ENCODE results near the gene UMAD1. TPM values are rescaled to one million over a fixed set of nuclear protein-coding genes. Genes with fewer than 3 reads are reported as not detected.

UMAD1 gene
- total and polyA plus RNA-seq, 2 of the 4 experiments (the other 2 are of a cell fraction), result 5.2 to 8.4 TPM

DNA sequence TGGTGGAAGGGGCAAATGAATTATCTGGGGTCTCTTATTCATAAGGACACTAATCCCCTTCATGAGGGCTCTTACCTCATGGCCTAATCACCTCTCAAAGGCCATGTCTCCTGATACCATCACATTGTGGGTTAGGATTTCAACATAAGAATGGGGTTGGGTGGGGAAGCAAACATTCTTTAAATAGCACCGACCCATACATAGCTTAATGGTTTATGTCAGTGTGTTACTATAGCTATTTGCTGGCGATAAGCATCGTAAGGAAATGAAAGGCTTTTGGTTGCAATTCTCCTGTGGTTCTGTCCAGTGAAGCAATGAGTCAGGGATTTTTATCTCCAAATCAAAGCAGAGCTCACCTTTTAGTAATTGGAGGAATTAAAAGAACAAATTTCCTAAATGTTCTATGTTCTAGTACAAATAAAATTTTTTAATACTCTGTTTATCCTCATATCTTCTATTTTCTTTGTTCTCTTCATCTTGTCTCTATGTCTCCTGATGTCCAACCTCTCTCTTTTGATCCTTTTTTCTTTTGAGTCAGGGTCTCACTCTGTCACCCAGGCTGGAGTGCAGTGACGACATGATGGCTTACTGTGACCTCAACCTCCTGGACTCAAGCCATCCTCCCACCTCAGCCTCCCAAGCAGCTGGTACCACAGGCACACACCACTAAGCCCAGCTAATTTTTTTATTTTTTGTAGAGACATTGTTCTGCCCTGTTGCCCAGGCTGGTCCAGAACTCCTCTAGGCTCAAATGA lies 271.0 kb downstream of the UMAD1 start:
- no CpG with 5 or more reads among the region's 4 CpGs for WGBS, 2 experiments (ENCODE audit: extremely low coverage in 2 of 2, insufficient read length in 1 of 2)
- Histone ChIP-seq H3K14ac (replicated peaks; ENCODE audit: low read depth, low read length) (no peak overlapping the region), H3K23ac (ENCODE audit: low read depth, low read length) (no peak overlapping the region), H3K56ac (ENCODE audit: extremely low read depth, insufficient read depth, low read length) (no peak overlapping the region), H3K36me3 (ENCODE audit: control insufficient read depth, insufficient read depth, low read length) (no peaks in the 10 kb centered on the region), H3K4me2 (ENCODE audit: low read depth, low read length) (no peak overlapping the region), H3K9me3 (ENCODE audit: control insufficient read depth, insufficient read depth, low read length) (no peaks in the 10 kb centered on the region), H3K27ac (ENCODE audit: insufficient read depth, low read length) (no peak overlapping the region), H2BK120ac (ENCODE audit: low read depth, low read length) (peak overlapping the region; percentile 61; the same call in 1 of the 2 replicates), H2BK20ac (ENCODE audit: low read depth, low read length) (no peak overlapping the region; the same call in 1 of the 2 replicates), H3K18ac (ENCODE audit: low read depth, low read length) (no peak overlapping the region), H3K4ac (ENCODE audit: low read depth, low read length) (0 out of 2 replicates have a peak overlapping the region, but pooled peaks have one; percentile 25), H4K5ac (ENCODE audit: low read depth, low read length) (no peak overlapping the region), H4K8ac (ENCODE audit: low read depth in 2 of 2, low read length in 2 of 2) (no peak overlapping the region), H3K9ac (ENCODE audit: low read depth, low read length) (no peak overlapping the region), H3K27me3 (ENCODE audit: control insufficient read depth, insufficient read depth, low read length) (no peaks in the 10 kb centered on the region), H2AFZ (replicated peaks; ENCODE audit: low read length, poor library complexity) (peak overlapping the region; percentile 36), H4K20me1 (ENCODE audit: insufficient read depth, low read length) (no peaks in the 10 kb centered on the region), H2AK5ac (ENCODE audit: low read depth, low read length) (no peak overlapping the region), H2BK15ac (ENCODE audit: low read depth, low read length) (no peak overlapping the region), H2AK9ac (replicated peaks; ENCODE audit: low read depth, low read length, poor library complexity) (no peak overlapping the region), H3K4me3 (ENCODE audit: insufficient read depth, low read depth, low read length) (no peak overlapping the region), H3K9me1 (ENCODE audit: insufficient read depth, low read length) (no peaks in the 10 kb centered on the region), H3K4me1 (ENCODE audit: control insufficient read depth, insufficient read depth, low read length) (no peaks in the 10 kb centered on the region; the same call in 1 of the 2 replicates), H3K79me1 (ENCODE audit: low read depth in 1 of 2, low read length in 2 of 2) (no peaks in the 10 kb centered on the region), H2BK5ac (ENCODE audit: low read depth, low read length, poor library complexity, severe bottlenecking) (no peak overlapping the region), H4K91ac (ENCODE audit: insufficient read depth, low read depth, low read length) (peak overlapping the region; percentile 46; the same call in 1 of the 2 replicates)
- CTCF ChIA-PET, result no interaction called here
- intact Hi-C loops (cut with micrococcal nuclease), result no loop called here
- peak; percentile 40; the same call in 1 of the 2 replicates for ATAC-seq (ENCODE audit: low read depth)
- no peak for TF ChIP-seq CHD1 (IDR thresholded peaks at IDR 0.05; ENCODE audit: low read depth, low read length)
- 0 out of 2 replicates have a peak, but pooled peaks have one; percentile 10 for TF ChIP-seq CEBPB (IDR thresholded peaks at IDR 0.05; ENCODE audit: low read depth, low read length)
- TF ChIP-seq BHLHE40 (IDR thresholded peaks at IDR 0.05; ENCODE audit: low read depth, low read length), result no peak
- peak; percentile 61 for DNase-seq
- in situ Hi-C loops (cut with MboI; ENCODE audit: low sequenced_read_pairs), result no loop called here
- POLR2A ChIA-PET (ENCODE audit: unreplicated experiment), result interaction anchor here (0.6 kb wide), 1 partner anchor 31 kb away, joined by 3 read pairs; no protein-coding TSS in a partner anchor
- dilution Hi-C loops (cut with HindIII; ENCODE audit: low sequenced_read_pairs, unreplicated experiment), result no loop called here
- BruUV-seq (replicated peaks), result no TSS peak
